GM12875 (cell line): ENCODE measurements around the gene FLVCR2.
"Not testable (repeated sequence)": the region's sequence is repeated elsewhere in the genome, so short reads cannot be mapped to it uniquely, and the experiment has no call there.

Experiments
- H3K4me3 ChIP-seq: one replicate; pipeline ENCODE4 v1.5.1; 2011; ENCODE audit warnings: low read depth, low read length, control low read depth
- CTCF ChIP-seq: IDR thresholded peaks from 2 replicates; pipeline ENCODE4 v1.5.1; 2011; ENCODE audit warnings: low read depth, mild to moderate bottlenecking, control low read depth, inconsistent platforms, low read length, moderate library complexity, borderline replicate concordance; ENCODE audit not compliant: insufficient read depth

The FLVCR2 gene

GRCh38 chr14:75591331-75591946, 13.0 kb downstream of the FLVCR2 start:
- no peak overlapping the region for H3K4me3 ChIP-seq
- TF ChIP-seq CTCF, result no peak

GRCh38 chr14:75591987-75592575, 13.7 kb downstream of the FLVCR2 start:
- no peak overlapping the region for H3K4me3 ChIP-seq
- TF ChIP-seq CTCF, result no peak

- TF ChIP-seq CTCF, result no peak
Measured at GRCh38 chr14:75595226-75595625, 16.8 kb downstream of the FLVCR2 start.

GRCh38 chr14:75597149-75597548, 18.7 kb downstream of the FLVCR2 start:
- no peak overlapping the region for H3K4me3 ChIP-seq
- TF ChIP-seq CTCF, result no peak

More at GRCh38 chr14:75595226-75595625, 16.8 kb downstream of the FLVCR2 start:
- H3K4me3 ChIP-seq, result no peak overlapping the region

GRCh38 chr14:75600100-75600499, 21.7 kb downstream of the FLVCR2 start:
- H3K4me3 ChIP-seq, result not testable (repeated sequence)

- H3K4me3 ChIP-seq, result not testable (repeated sequence)
Measured at GRCh38 chr14:75601061-75601460, 22.6 kb downstream of the FLVCR2 start.

GRCh38 chr14:75602503-75602902, 24.1 kb downstream of the FLVCR2 start:
- H3K4me3 ChIP-seq, result no peak overlapping the region

More at GRCh38 chr14:75602503-75602902, 24.1 kb downstream of the FLVCR2 start:
- TF ChIP-seq CTCF, result no peak
